Measurements from ENCODE around the gene MORN3. TPM values are rescaled to one million over a fixed set of nuclear protein-coding genes. Genes with fewer than 3 reads are reported as not detected.
"Not testable (repeated sequence)": the region's sequence is repeated elsewhere in the genome, so short reads cannot be mapped to it uniquely, and the experiment has no call there.

Gene MORN3
- total RNA-seq, 1 donor from 2014 or later, result 2.8 TPM

GRCh38 chr12:121692744-121693143, 23.3 kb upstream of the MORN3 start:
- not testable (repeated sequence) for DNase-seq

- DNase-seq, result no peak
Observed at GRCh38 chr12:121689430-121689829, 20.0 kb upstream of the MORN3 start.

GRCh38 chr12:121688966-121689365, 19.5 kb upstream of the MORN3 start:
- DNase-seq, result no peak

GRCh38 chr12:121679661-121680197, 10.3 kb upstream of the MORN3 start:
- DNase-seq, result not testable (repeated sequence)

- DNase-seq, result no peak
Observed at GRCh38 chr12:121678716-121679300, 9.4 kb upstream of the MORN3 start.

- DNase-seq, result no peak
Observed at GRCh38 chr12:121678305-121678704, 8.9 kb upstream of the MORN3 start.

- no peak for DNase-seq
Observed at GRCh38 chr12:121676190-121676589, 6.7 kb upstream of the MORN3 start.

- no peak for DNase-seq
Observed at GRCh38 chr12:121673013-121673511, 3.6 kb upstream of the MORN3 start.

- DNase-seq, result no peak
Observed at GRCh38 chr12:121668750-121669520, 519 bp downstream of the MORN3 start.

GRCh38 chr12:121666829-121667228, 2.6 kb downstream of the MORN3 start:
- not testable (repeated sequence) for DNase-seq

- DNase-seq, result no peak
Observed at GRCh38 chr12:121663610-121663929, 5.9 kb downstream of the MORN3 start.

- DNase-seq, result not testable (repeated sequence)
Observed at GRCh38 chr12:121661353-121662105, 7.9 kb downstream of the MORN3 start.

- no peak for DNase-seq
Observed at GRCh38 chr12:121657305-121658008, 12.0 kb downstream of the MORN3 start.

GRCh38 chr12:121656122-121656521, 13.3 kb downstream of the MORN3 start:
- no peak for DNase-seq

GRCh38 chr12:121653999-121654398, 15.5 kb downstream of the MORN3 start:
- DNase-seq, result no peak

- DNase-seq, result no peak
Observed at GRCh38 chr12:121652767-121653497, 16.5 kb downstream of the MORN3 start.

- no peak for DNase-seq
Observed at GRCh38 chr12:121651320-121651719, 18.1 kb downstream of the MORN3 start.

GRCh38 chr12:121649819-121650353, 19.6 kb downstream of the MORN3 start:
- no peak for DNase-seq

- DNase-seq, result no peak
Observed at GRCh38 chr12:121649322-121649721, 20.1 kb downstream of the MORN3 start.

- DNase-seq, result no peak
Observed at GRCh38 chr12:121648458-121649028, 20.9 kb downstream of the MORN3 start.

- DNase-seq, result no peak
Observed at GRCh38 chr12:121641343-121641630, 28.2 kb downstream of the MORN3 start.
